HEK293 (cell line): ENCODE results near the gene SPRR2D.
"Not testable (repeated sequence)": the region's sequence is repeated elsewhere in the genome, so short reads cannot be mapped to it uniquely, and the experiment has no call there.

ENCODE experiments used
- CTCF ChIA-PET: fragments of 350-600 bp; formaldehyde crosslinking; extraction: SDS; loops from one replicate; lab custom pipeline; 2021; ENCODE audit warnings: antibody characterized with exemption; lab: Yijun Ruan, JAX
- POLR2A ChIA-PET: fragments of 300-600 bp; formaldehyde crosslinking; extraction: SDS; loops from one replicate; lab custom pipeline; 2020; ENCODE audit warnings: antibody characterized with exemption, inconsistent platforms; lab: Yijun Ruan, JAX
- H3K27ac ChIP-seq: fragments of 200-500 bp; sonication (Bioruptor generic); 2 replicates; pipeline ENCODE4 v1.5.1; 2014; ENCODE audit warnings: low read depth, low read length, control low read depth, inconsistent platforms; ENCODE audit errors: extremely low read depth
- H3K36me3 ChIP-seq, 2 experiments: fragments of 200-500 bp in 1 of 2; sonication (Bioruptor generic) in 1 of 2; 1 replicate in 1 of 2; 2 replicates in 1 of 2; pipeline ENCODE4 v1.5.1; 2014 to 2017; ENCODE audit warnings: inconsistent platforms in 2 of 2, low read length in 2 of 2; ENCODE audit not compliant: control insufficient read depth in 2 of 2, insufficient read depth in 1 of 2
- H3K4me1 ChIP-seq: fragments of 200-500 bp; sonication (Bioruptor generic); 2 replicates; pipeline ENCODE4 v1.5.1; 2014; ENCODE audit warnings: mild to moderate bottlenecking, low read length, inconsistent platforms; ENCODE audit not compliant: control insufficient read depth, insufficient read depth
- H3K4me3 ChIP-seq: 2 replicates; pipeline ENCODE4 v1.5.1; 2011; ENCODE audit warnings: low read depth, mild to moderate bottlenecking, control low read depth, low read length, moderate library complexity
- H3K9me3 ChIP-seq: fragments of 200-500 bp; sonication (Bioruptor generic); 2 replicates; pipeline ENCODE4 v1.5.1; 2014; ENCODE audit warnings: low read depth, low read length, inconsistent platforms; ENCODE audit not compliant: control insufficient read depth, insufficient read depth
- INSM2 ChIP-seq: fragments of 450-650 bp; formaldehyde crosslinking; IDR thresholded peaks from 2 replicates; pipeline ENCODE4 v1.5.1; 2016; ENCODE audit warnings: missing biosample characterization, missing genetic modification characterization
- OSR2 ChIP-seq: fragments of 450-650 bp; formaldehyde crosslinking; IDR thresholded peaks from 2 replicates; pipeline ENCODE4 v1.5.1; 2016; ENCODE audit warnings: missing biosample characterization, missing genetic modification characterization
- TRIM28 ChIP-seq: IDR thresholded peaks from 2 replicates; pipeline ENCODE4 v1.6.1; 2011; ENCODE audit warnings: low read length, control low read depth, borderline replicate concordance
- ZNF146 ChIP-seq: fragments of 450-650 bp; formaldehyde crosslinking; IDR thresholded peaks from 2 replicates; pipeline ENCODE4 v1.5.1; 2016; ENCODE audit warnings: missing biosample characterization, missing genetic modification characterization
- ZNF202 ChIP-seq: fragments of 450-650 bp; formaldehyde crosslinking; IDR thresholded peaks from 2 replicates; pipeline ENCODE4 v1.5.1; 2016; ENCODE audit warnings: missing biosample characterization, missing genetic modification characterization, borderline replicate concordance
- ZNF292 ChIP-seq: fragments of 450-650 bp; formaldehyde crosslinking; IDR thresholded peaks from 2 replicates; pipeline ENCODE4 v1.5.1; 2016; ENCODE audit warnings: low read depth, missing biosample characterization, missing genetic modification characterization, borderline replicate concordance
- ZNF302 ChIP-seq: fragments of 450-650 bp; formaldehyde crosslinking; IDR thresholded peaks from 2 replicates; pipeline ENCODE4 v1.5.1; 2016; ENCODE audit warnings: missing biosample characterization, missing genetic modification characterization, low read depth
- ZNF366 ChIP-seq: fragments of 450-650 bp; formaldehyde crosslinking; conservative IDR thresholded peaks from 2 replicates; pipeline ENCODE4 v1.5.1; 2016; ENCODE audit warnings: missing biosample characterization, missing genetic modification characterization
- ZNF501 ChIP-seq: fragments of 450-650 bp; formaldehyde crosslinking; IDR thresholded peaks from 2 replicates; pipeline ENCODE4 v1.5.1; 2016; ENCODE audit warnings: missing biosample characterization, missing genetic modification characterization
- ZNF660 ChIP-seq: fragments of 450-650 bp; IDR thresholded peaks from 2 replicates; pipeline ENCODE4 v1.5.1; 2018; ENCODE audit warnings: missing biosample characterization, mild to moderate bottlenecking, missing genetic modification characterization
- ZNF670 ChIP-seq: fragments of 450-650 bp; formaldehyde crosslinking; IDR thresholded peaks from 2 replicates; pipeline ENCODE4 v1.5.1; 2016; ENCODE audit warnings: missing biosample characterization, missing genetic modification characterization, low read depth
- ZNF830 ChIP-seq: fragments of 450-650 bp; IDR thresholded peaks from 2 replicates; pipeline ENCODE4 v1.5.0; 2018; ENCODE audit warnings: missing biosample characterization, missing genetic modification characterization, low read depth, mild to moderate bottlenecking, moderate library complexity
- TF ChIP-seq, protein P1 (sequence below): fragments of 450-650 bp; formaldehyde crosslinking; IDR thresholded peaks from 2 replicates; pipeline ENCODE4 v1.5.1; 2016; ENCODE audit warnings: missing biosample characterization, missing genetic modification characterization, low read depth

The SPRR2D gene

GRCh38 chr1:153024413-153024812, 16.5 kb downstream of the SPRR2D start:
- CTCF ChIA-PET = interaction anchor here (0.7 kb wide), 1 partner anchor 174 kb away, joined by 3 read pairs; no protein-coding TSS in a partner anchor
- H3K27ac ChIP-seq = no peak overlapping the region
- no peaks in the 10 kb centered on the region for H3K36me3 ChIP-seq
- TF ChIP-seq ZNF670 (tag by site-specific recombination) = no peak
- TF ChIP-seq, protein P1, sequence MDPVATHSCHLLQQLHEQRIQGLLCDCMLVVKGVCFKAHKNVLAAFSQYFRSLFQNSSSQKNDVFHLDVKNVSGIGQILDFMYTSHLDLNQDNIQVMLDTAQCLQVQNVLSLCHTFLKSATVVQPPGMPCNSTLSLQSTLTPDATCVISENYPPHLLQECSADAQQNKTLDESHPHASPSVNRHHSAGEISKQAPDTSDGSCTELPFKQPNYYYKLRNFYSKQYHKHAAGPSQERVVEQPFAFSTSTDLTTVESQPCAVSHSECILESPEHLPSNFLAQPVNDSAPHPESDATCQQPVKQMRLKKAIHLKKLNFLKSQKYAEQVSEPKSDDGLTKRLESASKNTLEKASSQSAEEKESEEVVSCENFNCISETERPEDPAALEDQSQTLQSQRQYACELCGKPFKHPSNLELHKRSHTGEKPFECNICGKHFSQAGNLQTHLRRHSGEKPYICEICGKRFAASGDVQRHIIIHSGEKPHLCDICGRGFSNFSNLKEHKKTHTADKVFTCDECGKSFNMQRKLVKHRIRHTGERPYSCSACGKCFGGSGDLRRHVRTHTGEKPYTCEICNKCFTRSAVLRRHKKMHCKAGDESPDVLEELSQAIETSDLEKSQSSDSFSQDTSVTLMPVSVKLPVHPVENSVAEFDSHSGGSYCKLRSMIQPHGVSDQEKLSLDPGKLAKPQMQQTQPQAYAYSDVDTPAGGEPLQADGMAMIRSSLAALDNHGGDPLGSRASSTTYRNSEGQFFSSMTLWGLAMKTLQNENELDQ (tag by site-specific recombination) = no peak
- no peak overlapping the region for H3K4me3 ChIP-seq
- POLR2A ChIA-PET = no interaction called here
- H3K9me3 ChIP-seq = no peaks in the 10 kb centered on the region
- no peaks in the 10 kb centered on the region for H3K4me1 ChIP-seq

DNA sequence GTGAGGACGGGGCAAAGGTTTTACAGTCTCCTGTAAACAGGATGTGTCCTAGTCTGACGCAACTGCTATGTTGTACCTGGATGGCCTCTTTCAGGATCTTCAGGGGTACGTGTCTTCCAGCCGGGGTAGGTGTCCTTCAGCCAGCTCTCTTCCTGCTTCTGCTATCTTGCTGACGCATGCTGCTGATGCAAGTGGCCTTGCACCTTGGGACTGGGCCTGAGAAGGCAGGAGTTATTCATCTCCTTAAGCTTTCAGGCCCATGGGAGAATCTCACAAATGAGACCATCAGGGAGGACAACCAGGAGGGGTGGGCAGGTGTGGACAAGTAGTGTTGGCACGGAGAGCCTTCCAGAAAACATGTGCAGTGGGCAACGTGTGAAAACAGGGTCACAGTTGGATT, 17.8 kb downstream of the SPRR2D start:
- TF ChIP-seq ZNF366 (no peak), INSM2 (tag by site-specific recombination) (no peak), ZNF202 (tag by site-specific recombination) (no peak), TRIM28 (no peak), OSR2 (tag by site-specific recombination) (no peak), ZNF302 (no peak), ZNF292 (tag by site-specific recombination) (no peak), ZNF830 (tag by site-specific recombination) (no peak), ZNF146 (tag by site-specific recombination) (no peak), ZNF501 (tag by site-specific recombination) (no peak), ZNF660 (tag by site-specific recombination) (no peak)
- Histone ChIP-seq H3K9me3 (no peaks in the 10 kb centered on the region), H3K4me1 (no peaks in the 10 kb centered on the region), H3K36me3 (no peaks in the 10 kb centered on the region), H3K4me3 (no peak overlapping the region), H3K27ac (no peak overlapping the region)
- CTCF ChIA-PET = no interaction called here
- POLR2A ChIA-PET = no interaction called here

DNA sequence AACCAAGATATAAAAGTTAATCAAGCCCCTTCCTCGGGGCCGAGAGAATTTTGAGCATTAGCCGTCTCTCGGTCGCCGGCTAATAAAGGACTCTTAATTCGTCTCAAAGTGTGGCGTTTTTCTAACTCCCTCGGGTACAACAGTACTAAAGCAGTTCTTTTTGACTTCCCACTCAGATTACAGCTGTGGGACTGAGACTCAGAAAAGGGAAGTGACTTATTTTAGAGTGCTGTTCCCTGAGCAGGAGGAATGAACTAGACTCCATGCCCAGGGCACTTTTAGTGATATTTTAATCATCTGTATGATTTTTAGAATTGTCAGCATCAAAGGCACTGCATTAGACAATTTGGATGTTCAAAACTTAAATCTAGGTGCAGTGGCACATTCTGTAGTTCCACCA, 18.6 kb downstream of the SPRR2D start:
- H3K36me3 ChIP-seq, CTCF ChIA-PET, H3K9me3 ChIP-seq, H3K4me3 ChIP-seq, POLR2A ChIA-PET, H3K4me1 ChIP-seq, H3K27ac ChIP-seq: not testable (repeated sequence)

DNA sequence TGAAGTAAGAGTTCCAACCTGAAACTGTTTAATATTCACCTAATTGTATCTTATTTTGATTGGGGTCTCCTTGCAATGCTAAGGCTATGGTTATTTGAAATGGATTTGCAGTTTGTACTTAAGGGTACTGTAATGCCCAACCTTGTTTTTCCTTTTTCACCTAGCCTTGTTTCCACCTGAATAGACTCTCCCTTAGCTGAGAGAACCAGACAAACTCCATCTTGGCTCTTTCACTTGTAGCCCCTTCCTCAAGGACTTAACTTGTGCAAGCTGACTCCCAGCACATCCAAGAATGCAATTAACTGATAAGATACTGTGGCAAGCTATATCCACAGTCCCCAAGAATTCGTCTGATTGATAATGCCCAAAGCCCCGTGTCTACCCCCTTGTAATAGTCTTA, 19.1 kb downstream of the SPRR2D start:
- H3K36me3 ChIP-seq, CTCF ChIA-PET, H3K9me3 ChIP-seq, H3K27ac ChIP-seq, POLR2A ChIA-PET, H3K4me3 ChIP-seq, H3K4me1 ChIP-seq: not testable (repeated sequence)

- not testable (repeated sequence) for H3K36me3 ChIP-seq, H3K4me3 ChIP-seq
Measured at GRCh38 chr1:153011235-153011758, 29.6 kb downstream of the SPRR2D start.

More at GRCh38 chr1:153011235-153011758, 29.6 kb downstream of the SPRR2D start:
- H3K9me3 ChIP-seq, POLR2A ChIA-PET, H3K27ac ChIP-seq, H3K4me1 ChIP-seq: not testable (repeated sequence)
- CTCF ChIA-PET = interaction anchor here (0.8 kb wide), 1 partner anchor 181 kb away, joined by 3 read pairs; no protein-coding TSS in a partner anchor
